Mucosa of descending colon (tissue), 3 donors: ENCODE measurements around the gene APOC3. TPM values are rescaled to one million over a fixed set of nuclear protein-coding genes. Genes with fewer than 3 reads are reported as not detected.
"Not testable (repeated sequence)": the region's sequence is repeated elsewhere in the genome, so short reads cannot be mapped to it uniquely, and the experiment has no call there.

ENCODE experiments used
- ATAC-seq: fragments of 200-7000 bp; cut with Tn5 transposase; one replicate; pipeline ENCODE4 v1.9.1; 2020; ENCODE audit warnings: mild to moderate bottlenecking, moderate library complexity
- DNase-seq, 3 donors: peaks; one replicate each; pipeline ENCODE4 v3.0.0-alpha.2; 2020
- H3K36me3 ChIP-seq: fragments of 200-600 bp; one replicate; pipeline ENCODE4 v1.8.0; 2021; ENCODE audit warnings: low read depth, mild to moderate bottlenecking
- H3K4me1 ChIP-seq: fragments of 200-600 bp; one replicate; pipeline ENCODE4 v1.8.0; 2021; ENCODE audit warnings: low read depth, mild to moderate bottlenecking
- H3K4me3 ChIP-seq: fragments of 200-600 bp; one replicate; pipeline ENCODE4 v1.8.0; 2021; ENCODE audit warnings: mild to moderate bottlenecking
- H3K9me3 ChIP-seq: fragments of 200-600 bp; one replicate; pipeline ENCODE4 v1.8.0; 2021; ENCODE audit warnings: mild to moderate bottlenecking
- CTCF ChIP-seq: fragments of 200-600 bp; IDR thresholded peaks from one replicate; pipeline ENCODE4 v1.8.0; 2022; ENCODE audit warnings: antibody characterized with exemption, mild to moderate bottlenecking
- intact Hi-C, 2 donors: fragments of 100-400 bp; cut with DNase I in 1 of 2; cut with micrococcal nuclease in 1 of 2; formaldehyde crosslinking; loops; one replicate each; pipeline versions ENCODE4 v1.11.0 to v1.11.1; 2022; cut with DNase I, micrococcal nuclease
- total RNA-seq, 3 donors: library from RNA; stranded (reverse); fragmentation: NEBNext Ultra II Directional in 2 of 3; extraction: Animal tissue kit (Norgen Biotek cat#: 25700) in 2 of 3; gene quantifications; one replicate each; pipeline versions ENCODE4 v1.2.1 to v1.2.4, GENCODE V29; 2021 to 2023
- donor health status: DM: no; HTN: no; CAD: no; lungs with moderate emphysema.
- donor health status: DM: no; HTN: no; CAD: no.
- donor health status: DM: no; HTN: yes; CAD: no.

Gene APOC3
- total RNA-seq, 3 donors from 2014 or later, result 0.60 TPM; not detected in 2

- no peaks in the 10 kb centered on the region for H3K9me3 ChIP-seq
- peaks cover 6% of the 10 kb centered on the region for H3K4me1 ChIP-seq
- DNase-seq (no peak), ATAC-seq (no peak)
- no peaks in the 10 kb centered on the region for H3K36me3 ChIP-seq
- H3K4me3 ChIP-seq, result no peak overlapping the region
- no peak for TF ChIP-seq CTCF
- intact Hi-C loops, result no loop called here
Observed at GRCh38 chr11:116833816-116834534, 4.3 kb downstream of the APOC3 start.

GRCh38 chr11:116834535-116835041, 4.9 kb downstream of the APOC3 start:
- intact Hi-C loops, H3K9me3 ChIP-seq, H3K4me1 ChIP-seq, H3K4me3 ChIP-seq, ATAC-seq, DNase-seq, H3K36me3 ChIP-seq: not testable (repeated sequence)

- H3K4me3 ChIP-seq, result no peak overlapping the region
- H3K4me1 ChIP-seq, result peaks cover 6% of the 10 kb centered on the region
- DNase-seq (no peak), ATAC-seq (peak; percentile 2)
- intact Hi-C loops, result no loop called here
- no peaks in the 10 kb centered on the region for H3K9me3 ChIP-seq
- no peak for TF ChIP-seq CTCF
- no peaks in the 10 kb centered on the region for H3K36me3 ChIP-seq
Observed at GRCh38 chr11:116835042-116835772, 5.5 kb downstream of the APOC3 start.

- intact Hi-C loops, result no loop called here
- Histone ChIP-seq H3K4me1 (peaks cover 6% of the 10 kb centered on the region), H3K9me3 (no peaks in the 10 kb centered on the region), H3K36me3 (no peaks in the 10 kb centered on the region), H3K4me3 (no peak overlapping the region)
- peak; percentile 91 for ATAC-seq
- peak; percentile 62 for TF ChIP-seq CTCF
- peak; percentile 86 to 88 (median 88) for DNase-seq
Observed at GRCh38 chr11:116835791-116836631, 6.3 kb downstream of the APOC3 start.

GRCh38 chr11:116836632-116836991, 6.9 kb downstream of the APOC3 start:
- TF ChIP-seq CTCF, result no peak
- Histone ChIP-seq H3K4me3 (no peak overlapping the region), H3K4me1 (peaks cover 6% of the 10 kb centered on the region), H3K36me3 (no peaks in the 10 kb centered on the region), H3K9me3 (no peaks in the 10 kb centered on the region)
- ATAC-seq (no peak), DNase-seq (no peak)
- intact Hi-C loops, result no loop called here
